Measurements from ENCODE around the gene ADAR.
"Not testable (repeated sequence)": the region's sequence is repeated elsewhere in the genome, so short reads cannot be mapped to it uniquely, and the experiment has no call there.

Gene ADAR

DNA sequence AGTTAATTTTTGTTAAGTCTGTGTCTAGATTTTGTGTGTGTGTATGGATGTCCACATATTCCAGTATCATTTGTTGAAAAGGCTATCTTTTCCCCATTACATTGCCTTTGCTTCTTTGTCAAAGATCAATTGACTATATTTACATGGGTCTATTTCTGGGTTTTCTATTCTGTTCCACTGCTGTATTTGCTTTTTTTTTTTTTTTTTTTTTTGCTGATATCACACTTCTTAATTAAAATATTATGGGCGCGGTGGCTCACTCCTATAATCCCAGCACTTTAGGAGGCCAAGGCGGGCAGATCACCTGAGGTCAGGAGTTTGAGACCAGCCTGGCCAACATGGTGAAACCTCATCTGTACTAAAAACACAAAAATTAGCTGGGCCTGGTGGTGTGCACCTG is 36.7 kb upstream of the ADAR start:
- H2AK5ac ChIP-seq (ENCODE audit: low read length, severe bottlenecking); H3K27ac ChIP-seq (ENCODE audit: low read length, poor library complexity, severe bottlenecking); H3K27me3 ChIP-seq (ENCODE audit: control insufficient read depth in 1 of 2, insufficient read depth in 1 of 2, low read length in 2 of 2); H3K14ac ChIP-seq (ENCODE audit: low read length in 2 of 2); H2BK15ac ChIP-seq (ENCODE audit: low read depth, poor library complexity, severe bottlenecking); H4K91ac ChIP-seq (ENCODE audit: low read length); H2BK5ac ChIP-seq (ENCODE audit: low read depth, low read length, poor library complexity, severe bottlenecking); H2BK12ac ChIP-seq (ENCODE audit: low read length in 2 of 2); H3K4me1 ChIP-seq (ENCODE audit: control insufficient read depth, insufficient read depth, low read depth, low read length); H3K4ac ChIP-seq (ENCODE audit: low read depth in 1 of 2, low read length in 2 of 2); H3K36me3 ChIP-seq (ENCODE audit: control insufficient read depth in 1 of 2, insufficient read depth in 2 of 2, low read depth in 1 of 2, low read length in 2 of 2); H3K4me2 ChIP-seq (ENCODE audit: low read length, poor library complexity, severe bottlenecking); H3K23ac ChIP-seq (ENCODE audit: low read length in 2 of 2); H3K4me3 ChIP-seq (ENCODE audit: insufficient read depth in 1 of 2, low read depth in 1 of 2, low read length in 2 of 2); H2BK120ac ChIP-seq (ENCODE audit: low read depth, low read length); H4K8ac ChIP-seq (ENCODE audit: low read length); DNase-seq; H3K18ac ChIP-seq (ENCODE audit: low read depth in 1 of 2, low read length in 2 of 2); H2AFZ ChIP-seq (ENCODE audit: low read depth, low read length); H3K79me1 ChIP-seq (replicated peaks; ENCODE audit: low read length, poor library complexity, severe bottlenecking); H3K9ac ChIP-seq (ENCODE audit: low read length); H3K9me3 ChIP-seq (ENCODE audit: control insufficient read depth, low read length): not testable (repeated sequence)
- WGBS = 100% methylated on average over 3 of the region's 3 CpGs

DNA sequence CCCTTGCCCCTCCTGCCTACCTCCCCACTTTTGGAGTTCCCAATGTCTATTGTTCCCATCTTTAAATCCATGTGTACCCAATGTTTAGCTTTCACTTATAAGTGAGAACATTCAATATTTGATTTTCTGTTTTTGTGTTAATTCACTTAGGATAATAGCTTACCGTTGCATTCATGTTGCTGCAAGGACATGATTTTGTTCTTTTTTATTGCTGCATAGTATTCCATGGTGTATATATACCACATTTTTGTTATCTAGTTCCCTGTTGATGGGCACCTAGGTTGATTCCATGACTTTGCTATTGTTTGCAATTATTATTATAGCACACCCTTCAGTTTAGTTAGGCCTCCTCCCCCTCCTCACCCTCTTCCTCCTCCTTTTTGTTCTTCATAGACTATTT is 33.5 kb upstream of the ADAR start:
- no peak overlapping the region for H3K4me3 ChIP-seq (ENCODE audit: insufficient read depth in 1 of 2, low read depth in 1 of 2, low read length in 2 of 2)
- no peak overlapping the region for H3K18ac ChIP-seq (ENCODE audit: low read depth in 1 of 2, low read length in 2 of 2)
- whole genome bisulfite sequencing = no CpG with 5 or more reads among the region's 1 CpG
- H3K27me3 ChIP-seq (ENCODE audit: control insufficient read depth in 1 of 2, insufficient read depth in 1 of 2, low read length in 2 of 2) = peaks cover 0 to 3% of the 10 kb centered on the region in 2 experiments
- no peak for DNase-seq
- H2AK5ac ChIP-seq (ENCODE audit: low read length, severe bottlenecking) = no peak overlapping the region
- no peak overlapping the region for H4K8ac ChIP-seq (ENCODE audit: low read length)
- H3K4me2 ChIP-seq (ENCODE audit: low read length, poor library complexity, severe bottlenecking) = no peak overlapping the region
- no peak overlapping the region for H3K9ac ChIP-seq (ENCODE audit: low read length)
- no peak overlapping the region for H3K4ac ChIP-seq (ENCODE audit: low read depth in 1 of 2, low read length in 2 of 2)
- no peak overlapping the region for H2BK120ac ChIP-seq (ENCODE audit: low read depth, low read length)
- H4K91ac ChIP-seq (ENCODE audit: low read length) = no peak overlapping the region
- H3K23ac ChIP-seq (ENCODE audit: low read length in 2 of 2) = no peak overlapping the region
- H2BK12ac ChIP-seq (ENCODE audit: low read length in 2 of 2) = no peak overlapping the region
- H3K4me1 ChIP-seq (ENCODE audit: control insufficient read depth, insufficient read depth, low read depth, low read length) = no peaks in the 10 kb centered on the region
- H2BK5ac ChIP-seq (ENCODE audit: low read depth, low read length, poor library complexity, severe bottlenecking) = no peak overlapping the region
- H2BK15ac ChIP-seq (ENCODE audit: low read depth, poor library complexity, severe bottlenecking) = no peak overlapping the region
- H3K9me3 ChIP-seq (ENCODE audit: control insufficient read depth, low read length) = peaks cover 15% of the 10 kb centered on the region
- no peaks in the 10 kb centered on the region for H3K36me3 ChIP-seq (ENCODE audit: control insufficient read depth in 1 of 2, insufficient read depth in 2 of 2, low read depth in 1 of 2, low read length in 2 of 2)
- no peaks in the 10 kb centered on the region for H3K79me1 ChIP-seq (replicated peaks; ENCODE audit: low read length, poor library complexity, severe bottlenecking)
- no peak overlapping the region for H3K14ac ChIP-seq (ENCODE audit: low read length in 2 of 2)
- H3K27ac ChIP-seq (ENCODE audit: low read length, poor library complexity, severe bottlenecking) = no peak overlapping the region
- no peak overlapping the region for H2AFZ ChIP-seq (ENCODE audit: low read depth, low read length)

DNA sequence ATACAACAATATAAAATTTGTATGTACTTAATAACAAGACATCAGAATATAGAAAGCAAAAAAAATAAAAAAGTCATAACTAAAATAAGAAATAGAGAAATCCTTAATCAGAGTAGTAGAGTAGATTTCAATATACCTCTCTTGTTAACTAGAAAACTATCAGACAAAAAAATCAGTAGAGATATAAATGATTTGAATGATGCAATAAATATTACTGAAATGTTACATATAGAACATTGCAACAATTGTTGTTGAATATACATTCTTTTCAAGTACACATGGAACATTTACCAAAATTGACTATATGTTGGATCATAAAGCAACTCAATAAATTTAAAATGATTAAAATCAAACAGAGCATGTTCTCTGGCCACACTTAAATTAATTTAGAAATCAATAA is 31.9 kb upstream of the ADAR start:
- H4K91ac ChIP-seq (ENCODE audit: low read length) = no peak overlapping the region
- H3K9ac ChIP-seq (ENCODE audit: low read length) = no peak overlapping the region
- H3K36me3 ChIP-seq (ENCODE audit: control insufficient read depth in 1 of 2, insufficient read depth in 2 of 2, low read depth in 1 of 2, low read length in 2 of 2) = no peaks in the 10 kb centered on the region
- H3K27ac ChIP-seq (ENCODE audit: low read length, poor library complexity, severe bottlenecking) = no peak overlapping the region
- no peak for DNase-seq
- H2BK5ac ChIP-seq (ENCODE audit: low read depth, low read length, poor library complexity, severe bottlenecking) = no peak overlapping the region
- no peaks in the 10 kb centered on the region for H3K4me1 ChIP-seq (ENCODE audit: control insufficient read depth, insufficient read depth, low read depth, low read length)
- H2BK120ac ChIP-seq (ENCODE audit: low read depth, low read length) = no peak overlapping the region
- H3K4ac ChIP-seq (ENCODE audit: low read depth in 1 of 2, low read length in 2 of 2) = no peak overlapping the region
- H3K23ac ChIP-seq (ENCODE audit: low read length in 2 of 2) = no peak overlapping the region
- H3K18ac ChIP-seq (ENCODE audit: low read depth in 1 of 2, low read length in 2 of 2) = no peak overlapping the region
- H3K4me2 ChIP-seq (ENCODE audit: low read length, poor library complexity, severe bottlenecking) = no peak overlapping the region
- H2AFZ ChIP-seq (ENCODE audit: low read depth, low read length) = no peak overlapping the region
- H3K79me1 ChIP-seq (replicated peaks; ENCODE audit: low read length, poor library complexity, severe bottlenecking) = no peaks in the 10 kb centered on the region
- no peak overlapping the region for H3K14ac ChIP-seq (ENCODE audit: low read length in 2 of 2)
- H2AK5ac ChIP-seq (ENCODE audit: low read length, severe bottlenecking) = no peak overlapping the region
- H2BK12ac ChIP-seq (ENCODE audit: low read length in 2 of 2) = no peak overlapping the region
- H3K27me3 ChIP-seq (ENCODE audit: control insufficient read depth in 1 of 2, insufficient read depth in 1 of 2, low read length in 2 of 2) = peaks cover 3 to 13% of the 10 kb centered on the region in 2 experiments
- no peak overlapping the region for H3K4me3 ChIP-seq (ENCODE audit: insufficient read depth in 1 of 2, low read depth in 1 of 2, low read length in 2 of 2)
- no peak overlapping the region for H2BK15ac ChIP-seq (ENCODE audit: low read depth, poor library complexity, severe bottlenecking)
- no peak overlapping the region for H4K8ac ChIP-seq (ENCODE audit: low read length)
- H3K9me3 ChIP-seq (ENCODE audit: control insufficient read depth, low read length) = peaks cover 15% of the 10 kb centered on the region

DNA sequence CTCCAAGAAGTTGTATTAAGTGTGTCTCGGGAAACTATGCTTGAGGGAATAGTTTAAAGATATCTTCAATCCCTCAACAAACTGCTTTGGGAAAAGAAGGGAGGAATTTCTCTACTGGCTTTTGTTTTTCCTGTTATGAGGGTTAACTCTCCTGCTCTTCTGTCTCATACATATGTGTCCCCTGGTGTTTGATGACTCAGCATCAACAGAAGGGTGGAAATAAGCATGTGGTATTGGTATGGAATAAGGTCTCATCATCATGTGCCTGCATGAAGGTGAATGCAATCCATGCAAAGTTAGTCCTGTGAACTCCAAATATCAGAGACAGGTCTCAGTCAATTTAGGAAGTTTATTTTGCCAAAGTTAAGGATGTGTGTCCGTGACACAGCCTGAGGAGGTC is 27.2 kb upstream of the ADAR start:
- WGBS = 56% methylated on average over 1 of the region's 2 CpGs
- DNase-seq = no peak

More for the DNA sequence above, 27.2 kb upstream of the ADAR start:
- Histone ChIP-seq H3K4me3 (ENCODE audit: insufficient read depth in 1 of 2, low read depth in 1 of 2, low read length in 2 of 2) (no peak overlapping the region), H3K9ac (ENCODE audit: low read length) (no peak overlapping the region), H3K4me1 (ENCODE audit: control insufficient read depth, insufficient read depth, low read depth, low read length) (no peaks in the 10 kb centered on the region), H3K36me3 (ENCODE audit: control insufficient read depth in 1 of 2, insufficient read depth in 2 of 2, low read depth in 1 of 2, low read length in 2 of 2) (no peaks in the 10 kb centered on the region), H2BK12ac (ENCODE audit: low read length in 2 of 2) (no peak overlapping the region), H2AFZ (ENCODE audit: low read depth, low read length) (no peak overlapping the region), H3K4me2 (ENCODE audit: low read length, poor library complexity, severe bottlenecking) (no peak overlapping the region), H4K8ac (ENCODE audit: low read length) (no peak overlapping the region), H3K23ac (ENCODE audit: low read length in 2 of 2) (no peak overlapping the region), H3K79me1 (replicated peaks; ENCODE audit: low read length, poor library complexity, severe bottlenecking) (no peaks in the 10 kb centered on the region), H2BK120ac (ENCODE audit: low read depth, low read length) (no peak overlapping the region), H3K14ac (ENCODE audit: low read length in 2 of 2) (no peak overlapping the region), H3K18ac (ENCODE audit: low read depth in 1 of 2, low read length in 2 of 2) (no peak overlapping the region), H4K91ac (ENCODE audit: low read length) (no peak overlapping the region), H2AK5ac (ENCODE audit: low read length, severe bottlenecking) (no peak overlapping the region), H2BK5ac (ENCODE audit: low read depth, low read length, poor library complexity, severe bottlenecking) (no peak overlapping the region), H2BK15ac (ENCODE audit: low read depth, poor library complexity, severe bottlenecking) (no peak overlapping the region), H3K27me3 (ENCODE audit: control insufficient read depth in 1 of 2, insufficient read depth in 1 of 2, low read length in 2 of 2) (peaks cover 3 to 23% of the 10 kb centered on the region in 2 experiments), H3K27ac (ENCODE audit: low read length, poor library complexity, severe bottlenecking) (no peak overlapping the region), H3K4ac (ENCODE audit: low read depth in 1 of 2, low read length in 2 of 2) (no peak overlapping the region), H3K9me3 (ENCODE audit: control insufficient read depth, low read length) (peaks cover 11% of the 10 kb centered on the region)
